MM.1S (cell line): Measurements from ENCODE around the gene KPNA1.

Experiments used
- CTCF ChIP-seq: fragments of 300-600 bp; sonication (generic); IDR thresholded peaks from 2 replicates; pipeline ENCODE4 v1.5.1; 2016; ENCODE audit warnings: antibody characterized with exemption, low read length, mixed read lengths
- EZH2 ChIP-seq: fragments of 300-600 bp; sonication (generic); optimal IDR thresholded peaks from 2 replicates; pipeline ENCODE3; 2017; ENCODE audit warnings: low read depth, mild to moderate bottlenecking, antibody characterized with exemption, low read length, mixed read lengths
- EZH2phosphoT487 ChIP-seq: fragments of 300-600 bp; sonication (generic); IDR thresholded peaks from 2 replicates; pipeline ENCODE4 v1.6.1; 2018; ENCODE audit warnings: antibody characterized with exemption, low read length

- TF ChIP-seq CTCF (no peak), EZH2 (no peak), EZH2phosphoT487 (no peak)
Observed at GRCh38 chr3:122414391-122414790, 100.3 kb downstream of the KPNA1 start.
